Progenitor cell of endocrine pancreas (in vitro differentiated cells): ENCODE results near the gene DUS4L. TPM values are rescaled to one million over a fixed set of nuclear protein-coding genes. Genes with fewer than 3 reads are reported as not detected.

Experiments
- DNase-seq: peaks from one replicate; pipeline ENCODE4 v3.0.0; 2021; ENCODE audit warnings: low spot score; ENCODE audit not compliant: unreplicated experiment
- H3K27ac Mint-ChIP-seq: 2 replicates; pipeline ENCODE4 v1.8.0; 2021; ENCODE audit warnings: mild to moderate bottlenecking, moderate library complexity, mixed read lengths
- H3K27me3 Mint-ChIP-seq: 2 replicates; pipeline ENCODE4 v1.8.0; 2021; ENCODE audit warnings: mixed read lengths
- H3K36me3 Mint-ChIP-seq: 2 replicates; pipeline ENCODE4 v1.8.0; 2022; ENCODE audit warnings: mixed read lengths; ENCODE audit not compliant: insufficient read depth
- H3K4me1 Mint-ChIP-seq: 2 replicates; pipeline ENCODE4 v1.8.0; 2021; ENCODE audit warnings: low read depth, mixed read lengths
- H3K4me3 Mint-ChIP-seq: 2 replicates; pipeline ENCODE4 v1.8.0; 2021; ENCODE audit warnings: low read depth, mild to moderate bottlenecking, moderate library complexity, mixed read lengths
- H3K9me3 Mint-ChIP-seq: 2 replicates; pipeline ENCODE4 v1.8.0; 2021; ENCODE audit warnings: low read depth, mixed read lengths
- CTCF ChIP-seq: fragments of 200-600 bp; sonication (generic); IDR thresholded peaks from one replicate; pipeline ENCODE4 v1.5.0; 2021; ENCODE audit warnings: antibody characterized with exemption, mild to moderate bottlenecking; ENCODE audit not compliant: unreplicated experiment
- total RNA-seq: library from RNA; stranded (reverse); gene quantifications from 2 replicates; pipeline ENCODE4 v1.2.1, GENCODE V29; 2021

Gene DUS4L
- total RNA-seq, 1 donor from 2014 or later, result 11.4 TPM

DNA sequence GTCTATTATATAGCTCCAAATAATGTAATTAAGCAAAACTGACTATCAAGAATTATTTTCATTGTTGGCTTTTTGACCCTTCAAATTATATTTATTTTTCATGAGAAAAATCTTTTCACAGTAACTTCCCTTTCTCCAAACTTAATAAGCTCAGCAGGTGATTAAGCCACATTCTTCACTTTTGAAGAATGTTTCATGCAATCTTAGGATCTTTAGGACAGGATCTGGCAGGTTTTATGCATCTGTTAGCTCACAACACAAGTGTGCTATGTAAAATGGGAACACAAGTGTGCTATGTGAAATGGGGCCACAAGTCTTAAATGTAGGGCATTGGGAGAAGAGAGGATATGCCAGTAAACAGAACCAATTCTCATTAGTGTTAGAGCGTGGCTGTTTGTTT, 42.5 kb downstream of the DUS4L start:
- no peak overlapping the region for H3K27ac Mint-ChIP-seq
- H3K9me3 Mint-ChIP-seq, result no peaks in the 10 kb centered on the region
- no peak for DNase-seq
- H3K36me3 Mint-ChIP-seq, result peaks cover 2% of the 10 kb centered on the region
- H3K4me1 Mint-ChIP-seq, result peaks cover 9% of the 10 kb centered on the region
- H3K4me3 Mint-ChIP-seq, result no peak overlapping the region
- H3K27me3 Mint-ChIP-seq, result no peaks in the 10 kb centered on the region
- no peak for TF ChIP-seq CTCF

DNA sequence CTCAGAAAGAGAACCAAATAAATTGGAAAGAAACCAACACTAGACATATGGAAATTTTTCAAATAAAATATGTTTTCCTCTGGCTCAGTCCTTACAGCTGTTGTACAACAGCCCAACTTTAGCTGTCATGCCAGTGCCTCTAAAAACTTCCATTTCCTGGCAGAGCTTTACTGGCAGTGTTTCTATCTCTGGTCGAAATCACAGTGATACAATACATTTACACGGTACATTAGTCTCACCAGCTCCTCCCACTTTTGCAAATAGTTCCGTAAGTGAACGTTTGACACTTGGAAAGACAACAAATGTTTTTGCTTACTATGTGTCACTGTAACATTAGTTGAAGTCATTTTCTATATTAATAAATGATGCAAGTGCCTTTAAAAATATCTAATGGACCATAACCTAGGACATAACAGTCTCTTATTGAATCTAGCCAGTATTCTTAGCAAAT, 46.1 kb downstream of the DUS4L start:
- H3K9me3 Mint-ChIP-seq, result no peaks in the 10 kb centered on the region
- peaks cover 1% of the 10 kb centered on the region for H3K4me1 Mint-ChIP-seq
- TF ChIP-seq CTCF, result no peak
- no peak overlapping the region for H3K4me3 Mint-ChIP-seq
- H3K27ac Mint-ChIP-seq, result no peak overlapping the region
- peaks cover 7% of the 10 kb centered on the region for H3K36me3 Mint-ChIP-seq
- no peak for DNase-seq
- H3K27me3 Mint-ChIP-seq, result no peaks in the 10 kb centered on the region

DNA sequence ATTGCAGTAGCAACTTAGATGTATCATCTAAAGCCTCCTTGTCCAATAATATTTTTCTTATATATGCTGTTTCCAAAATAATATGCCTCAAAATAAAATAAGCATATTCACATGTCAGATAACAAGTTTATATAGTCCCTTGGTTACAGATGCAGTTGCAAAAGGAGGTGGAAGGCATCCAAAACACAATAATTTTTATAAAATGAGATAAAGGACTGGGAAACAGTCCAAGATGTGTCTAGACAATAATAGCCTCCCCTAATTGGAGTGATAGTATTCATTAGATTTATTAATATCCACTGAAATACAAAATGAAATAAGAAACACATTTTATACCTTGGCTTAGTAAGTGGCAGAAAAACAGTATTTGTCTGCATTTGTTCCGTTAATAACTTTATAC, 46.6 kb downstream of the DUS4L start:
- no peak for TF ChIP-seq CTCF
- peaks cover 9% of the 10 kb centered on the region for H3K36me3 Mint-ChIP-seq
- no peak overlapping the region for H3K4me3 Mint-ChIP-seq
- DNase-seq, result no peak
- no peaks in the 10 kb centered on the region for H3K9me3 Mint-ChIP-seq
- no peak overlapping the region for H3K27ac Mint-ChIP-seq
- H3K27me3 Mint-ChIP-seq, result no peaks in the 10 kb centered on the region
- peaks cover 1% of the 10 kb centered on the region for H3K4me1 Mint-ChIP-seq

DNA sequence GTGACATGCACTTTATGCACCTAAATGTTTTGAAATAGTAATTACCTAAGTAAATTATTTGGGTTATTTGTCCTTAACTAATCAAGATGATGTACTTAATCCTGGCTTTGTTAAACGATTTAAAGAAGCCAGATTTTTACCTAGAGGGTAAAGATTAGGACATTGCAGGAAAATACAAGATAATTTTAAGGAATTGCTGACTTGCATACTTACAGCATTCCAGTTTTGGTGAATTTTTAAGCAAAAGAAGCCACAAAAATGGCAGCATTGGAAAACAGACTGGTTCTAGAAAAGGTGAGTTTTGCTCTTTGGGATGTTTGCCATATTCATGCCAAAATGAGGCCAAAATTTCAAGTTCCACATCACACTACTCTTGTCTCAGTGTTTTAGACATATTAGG, 49.7 kb downstream of the DUS4L start:
- Mint-ChIP-seq H3K27me3 (no peaks in the 10 kb centered on the region), H3K4me1 (peaks cover 1% of the 10 kb centered on the region), H3K9me3 (no peaks in the 10 kb centered on the region), H3K36me3 (peaks cover 9% of the 10 kb centered on the region), H3K4me3 (no peak overlapping the region), H3K27ac (no peak overlapping the region)
- DNase-seq, result no peak
- no peak for TF ChIP-seq CTCF

- no peak for TF ChIP-seq CTCF
- Mint-ChIP-seq H3K9me3 (no peaks in the 10 kb centered on the region), H3K4me1 (peaks cover 1% of the 10 kb centered on the region), H3K36me3 (peaks cover 9% of the 10 kb centered on the region), H3K4me3 (no peak overlapping the region), H3K27ac (no peak overlapping the region), H3K27me3 (no peaks in the 10 kb centered on the region)
- DNase-seq, result no peak
Measured at GRCh38 chr7:107613948-107614347, 50.2 kb downstream of the DUS4L start.
